AG09319 (cell line): ENCODE data around the gene VDAC2.
A peak's percentile ranks its signal among the peaks of the same experiment; 100 is the strongest.

Experiments used
- DNase-seq: peaks from one replicate; pipeline ENCODE4 v3.0.0-alpha.2; 2010; ENCODE audit warnings: low read depth; ENCODE audit errors: extremely low read depth
- CTCF ChIP-seq: IDR thresholded peaks from 2 replicates; pipeline ENCODE4 v1.5.1; 2011; ENCODE audit warnings: low read depth, mild to moderate bottlenecking, inconsistent platforms, low read length, moderate library complexity

VDAC2 gene

GRCh38 chr10:75231672-75232581 is 21.3 kb downstream of the VDAC2 start:
- no peak for TF ChIP-seq CTCF
- no peak for DNase-seq

- TF ChIP-seq CTCF, result no peak
- DNase-seq, result no peak
These were observed 22.9 kb downstream of the VDAC2 start for GRCh38 chr10:75233444-75234016.

GRCh38 chr10:75234017-75234682 is 23.6 kb downstream of the VDAC2 start:
- DNase-seq, result peak; percentile 59
- TF ChIP-seq CTCF, result no peak

GRCh38 chr10:75234683-75235374 is 24.2 kb downstream of the VDAC2 start:
- DNase-seq, result no peak
- no peak for TF ChIP-seq CTCF

GRCh38 chr10:75235375-75236177 is 25.0 kb downstream of the VDAC2 start, which contains the start of gene COMTD1:
COMTD1 (minus strand) TSS chr10:75235957; CDS start chr10:75235928, 29 bp downstream.
- peak; percentile 59 for DNase-seq
- no peak; the same call in none of the 2 replicates for TF ChIP-seq CTCF

- TF ChIP-seq CTCF, result no peak
- DNase-seq, result no peak
These were observed 25.7 kb downstream of the VDAC2 start for GRCh38 chr10:75236178-75236825.
